Measurements from ENCODE around the gene WDR20. TPM values are rescaled to one million over a fixed set of nuclear protein-coding genes. Genes with fewer than 3 reads are reported as not detected.
A peak's percentile ranks its signal among the peaks of the same experiment; 100 is the strongest.

WDR20 gene
- total RNA-seq, 1 donor = 14.7 TPM

DNA sequence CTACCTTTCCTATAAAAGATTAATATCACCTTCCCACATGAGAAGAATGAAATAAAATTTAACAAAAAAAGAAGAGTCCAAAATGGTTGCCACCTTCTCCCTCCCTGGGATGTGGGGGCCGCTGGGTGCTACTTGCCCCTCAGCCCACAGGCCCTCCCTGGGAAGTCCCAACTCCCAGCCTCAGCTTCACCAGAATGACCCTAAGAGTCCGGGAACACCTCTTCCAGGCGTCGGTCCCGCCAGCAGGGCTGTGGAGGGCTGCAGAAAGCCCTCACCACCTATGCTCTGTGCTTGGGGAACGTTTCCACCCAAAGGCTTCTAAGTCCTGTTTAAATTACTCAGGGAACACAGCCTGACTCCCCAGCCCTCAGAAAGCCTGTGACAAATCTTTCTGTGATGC is 93.4 kb downstream of the WDR20 start:
- no peak for DNase-seq (ENCODE audit: low read depth)
- no peak for TF ChIP-seq CTCF (IDR thresholded peaks at IDR 0.05; ENCODE audit: insufficient read depth, low read depth, low read length)
- H3K4me3 ChIP-seq (ENCODE audit: low read depth, low read length) = no peak overlapping the region

- TF ChIP-seq CTCF (IDR thresholded peaks at IDR 0.05; ENCODE audit: insufficient read depth, low read depth, low read length) = no peak
- peak; percentile 31 for DNase-seq (ENCODE audit: low read depth)
Measured at GRCh38 chr14:102234331-102235264, 94.9 kb downstream of the WDR20 start.

GRCh38 chr14:102235275-102235897 is 95.7 kb downstream of the WDR20 start:
- H3K4me3 ChIP-seq (ENCODE audit: low read depth, low read length) = peak overlapping the region; percentile 38
- DNase-seq (ENCODE audit: low read depth) = peak; percentile 87
- peak; percentile 90 for TF ChIP-seq CTCF (IDR thresholded peaks at IDR 0.05; ENCODE audit: insufficient read depth, low read depth, low read length)

More at GRCh38 chr14:102234331-102235264, 94.9 kb downstream of the WDR20 start:
- peak overlapping the region; percentile 38 for H3K4me3 ChIP-seq (ENCODE audit: low read depth, low read length)

DNA sequence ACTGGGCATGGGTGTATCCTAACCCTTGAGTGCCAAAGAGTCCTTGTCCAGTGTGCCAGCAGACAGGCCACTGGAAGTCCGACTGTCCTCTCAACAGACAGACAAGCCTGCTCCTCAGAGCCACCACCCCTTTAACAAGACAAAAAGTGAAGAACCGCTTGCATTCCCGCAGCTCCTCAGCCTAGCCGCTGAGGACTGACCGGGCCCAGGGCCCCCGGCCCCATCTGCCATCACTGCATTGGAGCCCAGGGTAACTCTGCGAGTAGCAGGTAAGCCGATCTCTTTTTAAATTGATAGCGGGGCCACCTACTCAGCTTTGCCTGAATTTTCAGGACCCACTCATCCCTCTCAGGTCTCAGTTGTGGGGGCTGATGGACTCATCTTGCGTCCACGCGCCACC is 96.3 kb downstream of the WDR20 start:
- no peak overlapping the region for H3K4me3 ChIP-seq (ENCODE audit: low read depth, low read length)
- TF ChIP-seq CTCF (IDR thresholded peaks at IDR 0.05; ENCODE audit: insufficient read depth, low read depth, low read length) = no peak
- DNase-seq (ENCODE audit: low read depth) = no peak

- no peak overlapping the region for H3K4me3 ChIP-seq (ENCODE audit: low read depth, low read length)
- no peak for TF ChIP-seq CTCF (IDR thresholded peaks at IDR 0.05; ENCODE audit: insufficient read depth, low read depth, low read length)
- no peak for DNase-seq (ENCODE audit: low read depth)
Measured at GRCh38 chr14:102238131-102238530, 98.4 kb downstream of the WDR20 start.

DNA sequence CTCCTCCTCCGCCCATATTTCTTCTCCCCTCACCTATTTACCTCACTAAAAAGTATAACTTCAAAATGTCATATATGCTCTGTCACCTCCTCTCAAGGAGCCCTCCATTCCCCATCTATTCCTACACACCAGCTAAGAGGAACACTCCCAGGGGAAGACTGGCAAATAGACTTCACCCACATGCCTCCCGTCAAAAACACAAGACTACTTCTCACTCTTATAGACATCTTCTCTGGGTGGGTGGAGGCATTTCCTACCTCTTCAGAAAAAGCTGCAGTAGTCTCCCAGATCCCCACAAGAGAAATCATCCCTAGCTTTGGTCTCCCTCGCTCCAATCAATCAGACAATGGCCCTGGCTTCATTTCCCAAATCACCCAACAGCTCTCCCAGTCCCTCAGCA is 99.1 kb downstream of the WDR20 start:
- no peak for TF ChIP-seq CTCF (IDR thresholded peaks at IDR 0.05; ENCODE audit: insufficient read depth, low read depth, low read length)
- no peak overlapping the region for H3K4me3 ChIP-seq (ENCODE audit: low read depth, low read length)

More for the DNA sequence above, 99.1 kb downstream of the WDR20 start:
- no peak for DNase-seq (ENCODE audit: low read depth)

Measured in fibroblast of villous mesenchyme (primary cell).